GM18858 (cell line): ENCODE data around the gene KIF5C.
A peak's percentile ranks its signal among the peaks of the same experiment; 100 is the strongest.

Source experiments
- ATAC-seq: cut with Tn5 transposase; IDR thresholded peaks from one replicate; pipeline ENCODE4 v1.9.1; 2021; ENCODE audit not compliant: unreplicated experiment

The KIF5C gene

DNA sequence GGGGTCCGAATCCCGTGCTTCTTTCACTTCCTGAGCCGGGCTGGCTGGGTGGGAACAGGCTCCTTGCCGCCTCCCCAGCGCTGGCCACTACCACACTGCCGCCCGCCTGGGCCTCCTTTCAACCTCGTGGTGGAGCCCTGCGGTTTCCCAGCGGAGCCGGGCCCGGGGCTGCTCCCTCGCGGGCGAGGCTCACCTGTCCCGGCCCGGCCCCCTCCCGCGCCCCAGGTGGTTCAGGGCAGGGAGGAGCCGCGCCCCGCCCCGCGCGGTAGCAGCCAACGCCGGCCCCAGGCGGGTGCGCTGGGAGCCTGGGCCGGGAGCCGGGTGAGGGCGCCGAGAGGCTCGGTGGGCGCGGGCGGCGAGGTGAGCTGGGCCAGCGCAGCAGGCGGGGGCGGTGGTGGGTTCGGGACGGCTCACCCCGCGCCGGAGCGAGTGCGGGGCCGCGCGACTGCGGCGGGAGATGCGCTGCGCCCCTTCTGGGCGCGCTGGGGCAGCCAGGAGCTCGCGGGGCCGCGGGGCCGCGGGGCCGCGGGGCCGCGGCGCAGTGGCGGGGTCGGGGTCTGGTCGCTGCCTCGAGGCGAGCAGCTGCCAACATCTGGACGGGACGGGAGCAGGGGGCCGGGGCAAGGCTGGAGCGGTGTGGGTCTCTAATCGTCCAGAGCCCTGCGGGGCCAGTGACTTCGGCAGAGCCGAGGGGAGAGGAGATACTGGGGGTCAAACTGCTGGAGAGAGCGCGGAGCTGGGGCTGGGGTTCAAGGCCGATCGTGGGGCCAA, 163.6 kb downstream of the KIF5C start, which contains the start of gene LYPD6B:
Gene LYPD6B, plus strand, starts transcription at position 258 of the 771 bp plus-strand sequence. CDS start 92,250 bp downstream, outside the sequence.
- peak; percentile 51 for ATAC-seq

DNA sequence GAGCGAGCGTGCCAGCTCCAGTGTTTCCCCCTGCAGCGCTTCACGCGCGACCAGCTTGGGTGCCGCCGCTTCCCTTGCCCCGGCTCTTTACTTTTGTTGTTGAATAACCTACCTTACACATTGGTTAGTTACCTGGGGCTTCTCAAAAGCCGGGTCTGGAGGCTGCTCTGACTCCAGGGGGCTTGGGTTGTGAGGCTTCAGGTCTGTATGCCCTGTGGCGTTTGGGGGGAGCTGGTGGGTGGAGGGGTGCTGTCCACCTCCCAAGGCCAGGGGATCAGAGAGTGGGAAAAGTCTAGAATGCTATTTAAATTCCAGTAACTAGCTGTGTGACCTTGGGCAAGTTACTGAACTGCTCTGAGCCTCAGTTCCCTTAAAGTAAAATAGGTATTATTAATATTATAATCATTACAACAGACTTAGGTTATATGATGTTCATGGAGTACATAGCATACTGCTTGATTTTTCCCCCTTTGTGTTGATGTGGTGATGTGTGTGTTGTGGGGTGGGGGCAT, 164.2 kb downstream of the KIF5C start:
- no peak for ATAC-seq

DNA sequence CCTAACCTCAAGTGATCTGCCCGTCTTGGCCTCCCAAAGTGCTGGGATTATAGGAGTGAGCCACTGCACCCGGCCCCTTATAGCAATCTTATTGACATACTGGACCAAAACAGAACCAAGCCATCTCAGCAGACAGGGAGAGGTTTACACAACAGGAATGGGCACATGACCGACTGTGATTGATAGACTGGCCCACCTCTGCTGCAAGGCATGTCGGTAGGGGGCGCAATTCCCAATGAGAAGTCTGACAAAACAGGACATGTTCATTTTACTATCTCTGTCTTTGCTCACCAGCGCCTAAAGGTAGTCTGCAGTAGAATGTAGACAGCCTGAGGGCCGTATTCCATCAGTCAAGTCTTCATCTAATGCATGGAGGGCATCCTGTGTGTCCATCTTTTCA, 165.4 kb downstream of the KIF5C start:
- ATAC-seq: peak; percentile 35

DNA sequence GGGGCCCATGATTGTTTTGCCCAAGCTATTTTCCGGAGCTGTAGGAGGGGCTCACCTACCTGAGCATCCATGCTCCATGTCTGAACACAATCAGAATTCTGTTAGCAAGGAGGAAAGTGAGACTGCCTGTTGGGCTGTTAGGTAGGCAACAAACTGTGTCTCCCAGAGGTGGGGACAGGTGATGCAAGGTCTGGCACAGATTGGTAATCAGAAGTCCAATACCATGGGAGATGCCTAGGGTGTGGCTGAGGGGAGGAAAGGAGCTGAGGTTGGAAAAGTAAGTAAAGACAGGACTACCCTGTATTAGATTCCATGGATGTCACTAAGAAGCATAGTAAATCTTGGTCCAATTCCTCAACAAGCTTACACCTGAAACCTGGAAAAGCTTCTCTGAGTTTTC, 166.5 kb downstream of the KIF5C start:
- no peak for ATAC-seq

DNA sequence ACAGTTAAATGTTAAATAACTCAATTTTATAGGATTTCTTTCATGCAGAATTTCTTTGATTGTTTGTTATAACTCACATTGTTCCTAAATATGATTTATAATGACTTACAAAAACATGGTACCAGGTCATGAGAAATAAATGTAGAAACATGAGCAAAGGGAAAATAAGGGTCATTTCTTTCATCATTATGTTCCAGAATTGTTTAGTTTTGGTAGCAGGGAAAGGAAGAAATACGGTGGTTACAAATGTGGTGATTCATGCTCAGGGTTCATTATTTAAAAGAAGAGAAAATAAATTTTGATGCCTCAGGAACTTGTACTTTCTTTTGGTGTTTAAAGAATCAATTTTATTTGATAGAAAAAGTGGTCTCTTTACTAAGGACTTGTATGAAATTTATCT, 167.9 kb downstream of the KIF5C start:
- ATAC-seq: no peak

DNA sequence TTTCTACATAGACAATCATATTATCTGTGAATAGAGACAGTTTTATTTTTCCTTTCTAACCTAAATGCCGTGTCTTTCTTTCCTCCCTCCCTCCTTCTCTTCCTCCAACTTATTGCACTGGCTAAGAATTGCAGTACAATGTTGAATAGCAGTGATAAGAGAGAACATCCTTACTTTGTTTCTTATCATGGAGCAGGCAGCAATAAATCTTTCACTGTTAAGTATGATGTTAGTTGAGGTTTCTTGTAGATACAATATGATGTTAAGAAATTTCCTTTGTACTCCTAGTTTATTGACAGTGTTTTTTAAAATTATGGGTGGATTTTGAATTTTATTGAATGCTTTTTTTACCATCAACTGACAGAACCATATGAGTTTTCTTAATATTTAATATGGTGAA, 169.5 kb downstream of the KIF5C start:
- ATAC-seq: no peak

DNA sequence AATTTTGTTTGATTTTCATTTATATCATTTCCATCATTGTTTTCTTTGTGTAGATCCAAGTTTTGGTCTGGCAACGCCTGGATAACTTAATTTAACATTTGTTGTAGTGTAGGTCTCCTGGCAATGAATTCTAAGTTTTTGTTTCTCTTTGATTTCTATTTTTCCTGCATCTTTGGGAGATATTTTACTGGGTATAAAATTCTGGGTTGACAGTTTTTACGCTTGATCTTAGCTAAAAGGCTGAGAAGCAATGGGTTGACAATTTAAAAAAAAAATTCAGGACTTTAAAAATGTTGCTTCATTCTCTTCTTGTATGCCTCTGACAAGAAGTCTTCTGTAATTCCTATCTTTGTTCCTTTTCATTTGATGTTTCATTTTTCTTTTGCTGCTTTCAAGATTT, 172.1 kb downstream of the KIF5C start:
- no peak for ATAC-seq

DNA sequence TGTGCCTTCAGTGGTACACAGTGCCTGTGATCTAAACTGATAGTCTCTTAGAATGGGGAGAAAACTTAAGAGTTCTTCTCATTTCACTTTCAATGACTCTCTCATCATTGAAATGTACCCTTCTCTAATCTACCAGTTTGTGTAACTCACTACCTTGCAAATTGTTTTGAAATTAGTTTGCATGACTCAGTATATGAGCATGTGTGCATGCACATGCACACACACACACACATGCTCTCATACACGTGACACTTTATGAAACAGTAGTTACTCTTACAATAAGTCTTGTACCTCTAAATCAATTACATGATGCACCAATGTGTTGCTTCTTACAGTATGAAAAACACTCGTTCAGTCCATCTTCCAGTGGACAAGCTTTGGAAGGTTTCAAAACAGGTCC, 174.1 kb downstream of the KIF5C start:
- ATAC-seq: no peak

DNA sequence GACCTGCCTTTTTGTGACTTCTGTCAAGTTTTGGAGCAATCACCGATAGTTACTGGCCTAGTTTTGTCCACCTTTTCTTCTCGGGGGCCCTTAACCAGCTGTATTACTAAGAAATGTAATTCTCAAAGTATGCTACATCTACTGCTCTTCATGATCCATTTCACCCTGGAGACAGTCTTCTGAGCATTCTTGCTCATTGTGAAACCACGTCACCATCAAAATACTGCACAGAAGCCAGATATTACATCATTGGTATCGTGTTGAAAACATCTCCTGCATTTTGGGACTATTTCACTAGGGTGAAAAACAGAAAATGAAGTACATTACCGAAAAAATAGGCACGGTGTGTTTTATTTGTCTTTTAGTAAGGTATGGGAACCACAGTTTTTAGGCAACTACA, 175.2 kb downstream of the KIF5C start:
- peak; percentile 70 for ATAC-seq

DNA sequence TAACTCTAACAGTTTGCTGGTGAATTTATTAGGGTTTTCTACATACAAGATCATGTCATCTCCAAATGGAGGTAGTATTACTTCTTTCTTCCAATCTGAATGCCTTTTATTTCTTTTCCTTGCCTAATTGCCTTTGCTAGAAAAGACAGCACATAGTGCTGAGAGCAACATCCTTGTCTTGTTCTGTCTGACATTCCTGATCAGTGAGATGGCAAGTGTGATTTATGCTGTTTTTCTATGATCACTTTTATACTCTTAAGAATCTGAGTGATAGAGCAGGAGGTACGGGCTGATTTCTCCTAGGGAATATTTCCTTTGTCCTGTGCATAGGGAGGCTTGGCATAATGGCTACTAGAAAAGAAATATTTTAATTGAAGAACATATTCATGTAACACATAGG, 180.7 kb downstream of the KIF5C start:
- ATAC-seq: no peak

DNA sequence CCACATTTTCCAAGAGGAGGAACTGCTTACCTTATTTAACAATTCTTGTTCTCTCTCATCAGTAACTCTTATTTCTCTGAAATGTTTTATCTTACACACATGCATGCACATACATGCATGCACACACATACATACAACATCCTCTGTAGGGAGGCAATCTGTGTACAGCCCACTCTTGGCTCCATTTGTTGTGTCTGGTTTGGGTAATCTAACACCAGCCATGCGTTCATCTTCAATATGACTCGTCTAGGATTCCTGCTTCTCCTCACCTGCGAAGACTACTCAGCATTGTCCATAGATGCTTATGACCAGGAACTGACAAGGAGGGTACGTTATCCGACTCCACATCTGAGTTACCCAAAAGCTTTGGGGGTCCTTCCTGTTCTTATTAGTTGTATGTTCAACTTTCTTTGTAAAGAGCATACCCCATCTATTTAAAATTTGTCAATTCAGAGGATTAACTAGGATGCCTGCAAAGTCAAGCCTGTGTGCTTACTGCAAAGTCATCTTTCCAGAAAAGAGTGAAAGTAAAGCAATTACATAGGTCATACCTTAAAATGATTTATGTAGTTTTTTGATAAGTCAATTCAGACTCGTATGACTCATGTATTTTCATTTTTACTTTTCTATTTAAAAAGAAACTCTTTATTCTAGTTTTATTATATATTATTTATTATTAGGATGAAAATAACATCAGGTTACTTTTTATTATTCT, 181.7 kb downstream of the KIF5C start:
- no peak for ATAC-seq

DNA sequence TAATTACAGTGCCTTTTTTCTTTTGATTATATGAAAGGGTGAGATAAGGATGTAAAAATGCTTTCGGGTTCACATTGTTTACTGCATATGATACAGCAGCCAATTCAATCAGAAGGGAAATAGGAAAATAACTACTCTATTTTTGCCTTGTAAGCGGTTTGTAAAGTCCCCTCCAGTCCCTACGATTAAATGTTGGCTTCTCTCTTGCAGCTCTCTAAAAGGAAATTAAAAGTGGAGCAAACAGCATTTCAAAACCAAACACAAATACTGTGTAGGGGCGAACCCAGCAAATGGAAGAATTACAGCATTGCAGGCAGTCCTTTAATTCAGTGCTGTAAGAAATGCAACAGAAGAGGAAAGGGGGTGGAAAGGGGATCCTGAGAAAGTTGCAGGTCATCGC, 182.4 kb downstream of the KIF5C start:
- ATAC-seq: no peak

DNA sequence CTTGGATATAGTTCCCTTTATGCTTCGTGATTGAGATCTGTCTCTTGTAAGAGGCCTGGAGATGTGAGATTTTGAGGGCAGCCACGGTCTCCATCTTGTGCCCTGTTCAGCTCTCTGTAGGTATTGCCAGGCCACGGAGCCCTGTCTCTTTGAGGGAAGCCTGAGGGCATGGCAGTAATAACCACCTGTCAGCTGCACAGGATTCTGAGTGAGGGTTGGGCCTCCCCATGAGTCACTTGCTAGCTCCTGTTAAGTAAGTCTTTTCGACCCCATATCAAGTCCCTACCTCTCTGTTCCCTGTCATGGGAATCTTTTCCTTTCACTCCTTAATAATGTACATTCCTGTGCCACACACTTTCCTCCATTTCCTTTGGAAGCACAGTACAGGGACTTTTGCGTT, 183.9 kb downstream of the KIF5C start:
- ATAC-seq: no peak

DNA sequence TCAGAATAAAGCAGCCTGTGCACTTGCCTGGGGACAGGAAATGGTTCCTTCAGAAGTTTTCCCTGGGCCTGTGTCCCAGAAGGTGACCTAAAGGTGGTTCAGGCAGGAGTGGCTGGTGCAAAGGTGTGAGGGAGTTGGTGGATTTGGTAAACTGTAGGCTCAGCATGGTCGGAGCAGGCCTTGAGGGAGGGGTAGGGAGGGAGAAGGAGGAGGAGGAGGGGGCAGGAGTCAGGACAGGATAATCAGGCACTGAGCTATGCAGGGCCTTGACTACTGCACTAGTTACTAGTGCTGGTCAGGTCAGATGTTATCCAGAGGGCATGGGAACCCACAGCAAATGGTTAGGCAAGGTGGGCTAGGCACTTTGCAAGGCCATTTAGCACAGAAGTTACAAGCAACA, 184.8 kb downstream of the KIF5C start:
- no peak for ATAC-seq

DNA sequence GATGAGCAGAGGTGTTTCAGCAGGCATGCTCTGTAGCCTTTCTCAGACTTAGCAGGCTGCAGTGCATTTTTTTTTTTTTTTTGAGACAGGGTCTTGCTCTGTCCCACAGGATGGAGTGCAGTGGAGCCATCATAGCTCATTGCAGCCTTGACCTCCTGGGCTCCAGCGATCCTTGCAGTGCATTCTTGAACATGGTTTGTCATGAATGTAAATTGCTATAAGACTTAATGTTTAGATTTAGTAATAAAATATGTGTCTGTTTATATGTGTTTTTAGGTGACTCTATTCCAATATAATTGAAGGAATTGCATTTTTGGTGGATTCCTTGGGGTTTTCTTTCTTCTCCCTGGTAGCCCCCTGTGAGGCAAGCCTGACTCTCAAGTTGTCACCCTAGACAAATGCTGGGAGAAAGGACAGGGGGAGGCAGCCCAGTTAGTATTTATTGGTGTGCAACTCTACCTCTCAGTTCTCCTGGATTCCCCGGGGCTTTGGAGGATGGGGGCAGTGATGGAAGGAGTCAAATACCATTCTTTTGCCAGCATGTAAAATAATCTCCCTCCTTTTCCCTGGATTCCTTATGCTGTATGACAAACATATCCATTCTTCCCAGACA, 186.2 kb downstream of the KIF5C start:
- no peak for ATAC-seq

DNA sequence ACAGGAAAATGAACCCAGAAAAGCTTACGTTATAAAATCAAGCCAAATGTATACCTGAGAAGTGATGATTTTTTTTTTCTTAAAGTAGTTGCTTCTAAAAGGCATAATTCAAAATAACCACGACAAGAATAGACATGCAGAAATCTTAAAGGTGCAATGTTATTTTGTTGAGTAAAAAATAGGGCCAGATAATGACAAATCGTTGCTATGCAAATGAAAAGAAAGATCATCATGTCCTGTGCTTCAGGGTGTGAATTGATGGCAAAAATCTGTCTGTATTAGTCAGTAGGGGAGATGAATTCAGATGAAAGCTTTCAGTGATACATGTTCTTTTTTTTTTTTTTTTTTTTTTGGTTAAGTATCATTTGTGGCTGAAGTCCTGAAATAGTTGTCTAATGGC, 187.5 kb downstream of the KIF5C start:
- no peak for ATAC-seq

DNA sequence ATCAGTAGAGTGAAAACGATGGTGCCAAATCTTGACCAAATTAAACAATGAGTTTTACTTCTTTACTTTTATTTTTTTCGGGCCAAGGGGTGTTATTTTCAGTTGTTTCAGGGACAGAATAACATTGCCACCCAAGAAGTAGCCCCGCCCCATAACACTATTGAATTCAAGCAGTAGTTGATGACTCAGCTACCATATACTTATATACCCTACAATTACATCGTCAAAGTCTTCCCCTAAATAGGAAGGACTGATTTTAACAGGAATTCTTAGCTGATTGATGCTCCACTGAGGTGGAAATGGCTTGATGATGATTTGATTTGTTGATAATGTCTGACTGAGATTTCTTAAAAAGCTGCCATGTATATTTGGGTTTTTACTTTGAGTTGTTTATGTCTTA, 188.2 kb downstream of the KIF5C start:
- ATAC-seq: no peak

DNA sequence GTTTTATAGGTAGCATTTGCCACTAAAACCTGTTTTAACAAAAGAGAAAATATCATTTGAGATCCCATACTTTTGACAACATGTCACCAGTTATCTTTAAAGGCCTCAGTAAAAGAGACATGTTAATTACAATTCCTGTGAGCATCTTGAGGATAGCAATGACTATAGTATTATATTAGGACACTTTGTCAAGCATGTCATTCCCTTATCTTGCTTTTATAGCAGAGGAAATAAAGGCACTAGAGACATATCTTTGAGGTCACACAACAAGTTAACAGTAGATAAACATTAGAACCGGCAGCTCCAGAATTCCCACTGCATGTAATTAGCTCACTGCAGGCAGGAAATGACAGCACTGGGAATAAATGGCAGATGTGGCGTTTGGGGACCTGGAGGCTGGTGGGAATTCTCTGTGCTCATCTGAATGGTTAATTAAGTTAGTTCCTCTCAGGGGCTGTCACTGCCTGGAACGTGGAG, 189.4 kb downstream of the KIF5C start:
- ATAC-seq: no peak

DNA sequence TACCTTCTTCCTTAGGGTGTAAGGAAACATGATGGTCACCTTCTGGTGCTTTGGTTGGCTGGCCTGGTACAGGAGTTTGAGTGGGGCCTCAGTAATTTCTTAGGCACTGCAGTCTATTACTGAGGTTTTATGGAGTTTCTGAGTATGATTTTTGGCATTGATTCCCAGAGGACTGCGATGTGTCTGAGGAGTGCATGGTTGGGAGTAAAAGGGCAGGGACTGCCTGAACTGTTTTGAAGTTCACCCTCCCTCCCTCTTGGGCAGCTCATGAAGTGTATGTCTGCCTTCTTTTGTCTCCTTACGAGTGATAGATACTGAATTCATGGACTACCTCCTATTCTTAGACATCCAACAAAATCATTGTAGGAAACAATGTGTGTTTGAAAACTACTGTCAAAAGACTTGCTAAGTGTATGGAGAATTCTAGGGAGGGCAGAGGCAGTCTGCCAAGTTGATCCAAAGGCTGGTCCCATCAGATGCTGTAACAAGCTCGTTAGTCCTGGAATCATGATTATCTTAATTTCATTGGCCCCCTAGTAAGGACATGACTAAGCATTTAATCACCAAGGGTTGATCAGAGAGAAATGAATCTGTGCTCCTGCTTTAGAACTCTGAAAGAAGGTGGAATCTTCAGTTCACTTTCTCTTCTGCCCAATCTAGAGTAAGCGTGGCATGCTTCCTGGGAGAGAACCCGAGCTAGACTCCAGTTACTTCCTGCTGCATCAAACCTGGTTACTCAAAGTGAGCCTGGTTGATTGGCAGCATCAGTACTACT, 190.0 kb downstream of the KIF5C start:
- no peak for ATAC-seq

DNA sequence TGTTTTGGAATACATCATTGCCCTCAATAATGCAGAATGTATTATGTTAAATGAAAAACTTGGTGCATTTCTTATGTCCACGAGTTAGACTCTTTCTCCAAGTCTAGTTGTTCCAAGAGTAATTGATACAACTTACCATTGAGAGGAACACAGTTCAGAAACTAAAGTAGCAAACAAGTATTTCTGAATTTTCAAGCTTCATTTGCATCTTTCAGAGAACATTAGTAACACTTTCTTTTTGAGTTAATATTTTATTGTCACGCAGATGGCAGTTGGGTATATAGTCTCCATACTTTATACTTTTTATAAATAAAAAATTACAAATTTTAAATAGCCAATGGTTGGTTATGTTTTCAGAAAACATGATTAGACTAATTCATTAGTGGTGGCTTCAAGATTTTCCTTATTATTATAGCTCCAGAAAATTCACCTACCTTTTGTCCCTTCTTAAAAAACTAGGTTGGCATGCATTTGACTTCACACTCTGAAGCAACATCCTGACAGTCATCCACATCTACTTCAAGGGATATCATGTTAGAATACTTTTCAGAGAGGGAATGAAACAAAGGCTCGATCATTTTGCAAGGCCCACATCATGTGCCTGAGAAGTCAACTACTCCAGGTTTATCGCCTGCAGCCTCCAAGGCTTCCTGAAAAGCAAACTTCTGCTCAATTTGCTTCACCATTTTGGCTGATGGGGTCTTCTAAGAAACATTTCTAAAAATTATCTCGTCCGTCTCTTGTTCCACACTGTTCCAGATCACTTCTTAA, 193.4 kb downstream of the KIF5C start:
- ATAC-seq: no peak
